ENCODE results near the gene BDKRB2. TPM values are rescaled to one million over a fixed set of nuclear protein-coding genes. Genes with fewer than 3 reads are reported as not detected.

BDKRB2 gene
- polyA plus RNA-seq, 1 experiment, result 182 TPM

DNA sequence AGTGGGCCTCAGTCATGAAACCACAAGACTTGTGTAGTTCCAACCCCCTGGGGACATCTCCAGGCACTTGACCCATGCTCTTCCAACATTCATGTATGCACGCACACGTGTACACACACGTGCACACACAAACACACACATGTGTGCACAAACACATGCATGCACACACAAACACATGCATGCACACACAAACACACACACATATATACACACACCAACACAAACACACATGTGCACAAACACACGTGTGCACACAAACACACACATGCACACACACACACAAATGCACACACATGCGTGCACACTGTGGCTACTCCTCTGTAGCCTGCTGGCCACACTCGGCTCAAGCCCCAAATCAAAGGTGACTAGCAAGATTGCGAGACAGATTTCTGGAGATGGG lies 22.8 kb downstream of the BDKRB2 start:
- DNase-seq (ENCODE audit: low read depth, low spot score), result no peak
- no peak for TF ChIP-seq CTCF (IDR thresholded peaks at IDR 0.05; ENCODE audit: low read depth, low read length)
- POLR2A ChIA-PET, result no interaction called here
- CTCF ChIA-PET, result no interaction called here
- no peaks in the 10 kb centered on the region for H3K27me3 ChIP-seq (ENCODE audit: control insufficient read depth, insufficient read depth, low read length)
- H3K4me3 ChIP-seq (ENCODE audit: low read depth, low read length), result no peak overlapping the region
- H3K9me3 ChIP-seq (ENCODE audit: control insufficient read depth, insufficient read depth, low read length), result peaks cover 8% of the 10 kb centered on the region; the same call in 1 of the 2 replicates
- H3K27ac ChIP-seq (ENCODE audit: low read depth, low read length), result no peak overlapping the region

- Histone ChIP-seq H3K4me3 (ENCODE audit: low read depth, low read length) (no peak overlapping the region), H3K27ac (ENCODE audit: low read depth, low read length) (no peak overlapping the region), H3K27me3 (ENCODE audit: control insufficient read depth, insufficient read depth, low read length) (no peaks in the 10 kb centered on the region), H3K9me3 (ENCODE audit: control insufficient read depth, insufficient read depth, low read length) (peaks cover 8% of the 10 kb centered on the region; the same call in 1 of the 2 replicates)
- TF ChIP-seq CTCF (IDR thresholded peaks at IDR 0.05; ENCODE audit: low read depth, low read length), result no peak
- ChIA-PET CTCF (interaction anchor here (1.5 kb wide), 2 partner anchors 45 to 132 kb away, joined by 3 to 4 read pairs; no protein-coding TSS in a partner anchor), POLR2A (no interaction called here)
- DNase-seq (ENCODE audit: low read depth, low spot score), result no peak
Observed at GRCh38 chr14:96229315-96229714, 24.7 kb downstream of the BDKRB2 start.

GRCh38 chr14:96231056-96231455 lies 26.4 kb downstream of the BDKRB2 start:
- Histone ChIP-seq H3K4me3 (ENCODE audit: low read depth, low read length) (no peak overlapping the region), H3K27ac (ENCODE audit: low read depth, low read length) (no peak overlapping the region), H3K9me3 (ENCODE audit: control insufficient read depth, insufficient read depth, low read length) (peaks cover 8% of the 10 kb centered on the region; the same call in 1 of the 2 replicates), H3K27me3 (ENCODE audit: control insufficient read depth, insufficient read depth, low read length) (no peaks in the 10 kb centered on the region)
- TF ChIP-seq CTCF (IDR thresholded peaks at IDR 0.05; ENCODE audit: low read depth, low read length), result no peak
- ChIA-PET POLR2A (no interaction called here), CTCF (interaction anchor here (0.9 kb wide), 1 partner anchor 131 kb away, joined by 3 read pairs; no protein-coding TSS in a partner anchor)
- no peak for DNase-seq (ENCODE audit: low read depth, low spot score)

GRCh38 chr14:96231526-96232130 lies 27.0 kb downstream of the BDKRB2 start:
- DNase-seq (ENCODE audit: low read depth, low spot score), result no peak
- Histone ChIP-seq H3K4me3 (ENCODE audit: low read depth, low read length) (no peak overlapping the region), H3K27ac (ENCODE audit: low read depth, low read length) (no peak overlapping the region), H3K9me3 (ENCODE audit: control insufficient read depth, insufficient read depth, low read length) (peaks cover 8% of the 10 kb centered on the region; the same call in 1 of the 2 replicates), H3K27me3 (ENCODE audit: control insufficient read depth, insufficient read depth, low read length) (no peaks in the 10 kb centered on the region)
- TF ChIP-seq CTCF (IDR thresholded peaks at IDR 0.05; ENCODE audit: low read depth, low read length), result no peak
- CTCF ChIA-PET, result no interaction called here
- POLR2A ChIA-PET, result no interaction called here

DNA sequence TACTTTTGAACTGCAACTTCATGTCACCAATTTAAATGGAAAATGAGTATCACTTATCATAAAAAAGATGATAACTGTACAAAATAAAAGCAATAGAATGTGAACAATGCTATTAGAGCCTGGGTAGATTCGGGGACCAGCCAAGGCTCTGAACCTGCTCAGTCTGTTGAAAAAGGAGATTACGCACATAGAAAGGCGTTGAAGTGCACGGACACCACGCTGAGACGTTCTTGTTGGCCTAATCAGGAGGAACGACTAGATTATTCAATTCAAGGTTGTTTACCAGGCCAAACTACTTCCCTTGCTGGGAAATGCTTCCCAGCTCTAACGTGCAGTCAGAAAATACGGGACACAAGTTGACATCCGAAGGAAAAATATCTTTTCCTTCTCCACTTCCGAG lies 27.9 kb downstream of the BDKRB2 start:
- Histone ChIP-seq H3K27ac (ENCODE audit: low read depth, low read length) (no peak overlapping the region), H3K27me3 (ENCODE audit: control insufficient read depth, insufficient read depth, low read length) (no peaks in the 10 kb centered on the region), H3K4me3 (ENCODE audit: low read depth, low read length) (no peak overlapping the region), H3K9me3 (ENCODE audit: control insufficient read depth, insufficient read depth, low read length) (peaks cover 8% of the 10 kb centered on the region; the same call in 1 of the 2 replicates)
- ChIA-PET CTCF (interaction anchor here (0.6 kb wide), 2 partner anchors 96 to 131 kb away, joined by 4 to 6 read pairs; no protein-coding TSS in a partner anchor), POLR2A (no interaction called here)
- TF ChIP-seq CTCF (IDR thresholded peaks at IDR 0.05; ENCODE audit: low read depth, low read length), result no peak
- no peak for DNase-seq (ENCODE audit: low read depth, low spot score)

Measured in AG04450 (cell line).